ENCODE results near the gene NFXL1. TPM values are rescaled to one million over a fixed set of nuclear protein-coding genes. Genes with fewer than 3 reads are reported as not detected.

The NFXL1 gene
- total RNA-seq, 1 experiment from 2014 or later, result 4.3 TPM

DNA sequence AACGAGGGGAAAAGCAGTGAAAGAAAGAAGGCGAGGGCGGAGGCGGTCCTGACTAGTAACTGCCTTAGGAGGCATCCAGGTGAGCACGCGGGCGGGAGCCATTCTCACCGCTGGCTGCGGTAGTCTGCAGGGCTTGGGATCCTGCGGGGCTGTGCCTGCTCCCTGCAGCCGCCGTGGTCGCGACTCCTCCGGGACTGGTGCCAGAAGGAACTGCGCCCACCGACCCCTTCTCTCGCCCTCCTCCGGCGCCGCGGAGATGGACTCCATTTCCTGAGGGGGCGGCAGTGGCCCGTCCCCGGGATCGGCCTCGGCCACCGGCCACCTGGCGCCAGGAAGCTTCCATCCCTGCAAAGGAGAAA lies 543 bp downstream of the NFXL1 start:
- no peak for DNase-seq (ENCODE audit: low read depth, low spot score)
- in situ Hi-C loops (cut with HindIII; ENCODE audit: low pct_unique_long_range_greater_than_20kb, low sequenced_read_pairs), result no loop called here

DNA sequence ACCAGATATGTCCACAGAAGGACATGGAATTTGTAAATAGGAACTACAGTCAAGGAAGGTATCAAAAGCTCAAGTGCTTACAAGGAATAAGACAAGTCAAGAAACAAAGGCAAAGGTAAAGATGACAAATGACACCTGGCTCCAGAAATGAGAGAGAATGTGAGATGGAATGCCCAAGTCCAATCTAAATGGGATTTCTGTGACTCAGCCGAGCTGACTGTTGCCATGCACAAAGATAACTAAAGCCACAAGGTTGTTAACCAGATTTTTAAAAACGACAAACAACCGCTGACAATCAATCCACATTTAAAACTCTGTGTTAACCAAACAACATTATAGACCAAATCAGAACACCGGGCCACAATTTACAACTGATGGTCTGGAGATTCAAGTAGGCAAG lies 1.1 kb downstream of the NFXL1 start:
- in situ Hi-C loops (cut with HindIII; ENCODE audit: low pct_unique_long_range_greater_than_20kb, low sequenced_read_pairs), result no loop called here
- DNase-seq (ENCODE audit: low read depth, low spot score), result no peak

DNA sequence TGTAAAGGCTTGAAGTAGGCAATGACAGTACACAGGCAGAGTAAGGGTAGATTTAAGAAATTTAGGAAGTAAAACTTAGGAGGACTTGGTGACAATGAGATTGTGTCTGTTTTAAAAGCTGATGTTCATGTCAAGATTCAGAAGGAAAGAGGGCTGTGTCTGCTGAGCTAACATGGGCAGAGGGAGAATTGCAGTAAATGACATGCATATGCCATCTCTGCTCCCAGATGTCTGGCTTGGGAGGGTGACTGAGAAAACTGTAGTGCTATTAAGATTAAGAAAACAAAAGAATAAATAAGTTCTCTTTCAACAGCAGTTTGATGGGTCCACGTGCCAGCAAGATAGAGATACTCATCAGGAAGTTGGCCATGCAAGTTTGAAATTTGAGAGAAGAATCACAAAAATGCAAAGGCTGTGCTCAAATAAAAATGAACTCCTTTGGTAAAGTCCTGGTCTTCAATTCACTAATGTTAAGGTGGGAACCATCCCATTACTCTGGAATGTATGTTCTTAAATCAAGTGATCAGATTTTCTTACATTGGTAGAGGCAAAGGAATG lies 7.2 kb downstream of the NFXL1 start:
- no peak for DNase-seq (ENCODE audit: low read depth, low spot score)
- in situ Hi-C loops (cut with HindIII; ENCODE audit: low pct_unique_long_range_greater_than_20kb, low sequenced_read_pairs), result no loop called here

GRCh38 chr4:47899639-47900038 lies 14.7 kb downstream of the NFXL1 start:
- DNase-seq (ENCODE audit: low read depth, low spot score), result no peak
- in situ Hi-C loops (cut with HindIII; ENCODE audit: low pct_unique_long_range_greater_than_20kb, low sequenced_read_pairs), result no loop called here

- no peak for DNase-seq (ENCODE audit: low read depth, low spot score)
- in situ Hi-C loops (cut with HindIII; ENCODE audit: low pct_unique_long_range_greater_than_20kb, low sequenced_read_pairs), result no loop called here
Measured at GRCh38 chr4:47891928-47892327, 22.5 kb downstream of the NFXL1 start.

- in situ Hi-C loops (cut with HindIII; ENCODE audit: low pct_unique_long_range_greater_than_20kb, low sequenced_read_pairs), result no loop called here
- no peak for DNase-seq (ENCODE audit: low read depth, low spot score)
Measured at GRCh38 chr4:47882228-47882627, 32.2 kb downstream of the NFXL1 start.

- in situ Hi-C loops (cut with HindIII; ENCODE audit: low pct_unique_long_range_greater_than_20kb, low sequenced_read_pairs), result no loop called here
- DNase-seq (ENCODE audit: low read depth, low spot score), result no peak
Measured at GRCh38 chr4:47879458-47879857, 34.9 kb downstream of the NFXL1 start.

DNA sequence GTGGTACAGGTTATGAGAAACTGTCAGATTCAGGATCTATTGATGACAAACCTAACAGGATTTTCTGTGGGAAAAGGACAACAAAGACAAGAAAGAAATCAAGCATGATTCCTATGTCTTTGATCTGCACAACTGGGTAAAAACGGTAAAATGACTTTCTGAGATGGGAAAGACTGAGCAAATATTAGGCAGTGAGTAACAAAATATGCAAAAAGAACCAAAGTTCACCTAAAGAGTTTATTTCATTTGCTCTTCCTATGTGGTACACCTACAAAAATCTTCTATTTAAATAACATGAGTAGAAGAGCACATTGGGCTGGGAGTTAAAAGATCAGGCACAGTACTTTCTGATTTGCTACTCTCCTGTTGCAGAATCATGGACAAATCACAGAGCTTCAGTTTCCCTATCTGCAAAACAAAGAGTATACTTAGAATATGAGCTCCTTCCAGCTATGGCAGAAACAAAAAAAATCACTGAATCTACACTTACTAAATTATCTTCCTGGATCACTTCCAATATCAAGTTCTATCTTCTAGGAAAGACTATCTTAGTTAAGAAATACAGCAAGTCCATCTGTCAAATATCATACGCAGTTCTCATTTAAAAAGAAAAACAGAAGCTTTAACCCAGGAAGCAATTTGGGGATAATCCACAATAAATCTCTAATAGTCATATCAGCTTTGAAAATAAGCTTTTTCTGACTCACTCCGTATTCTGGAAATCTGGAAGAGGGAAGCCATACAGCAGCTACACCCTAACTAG lies 37.4 kb downstream of the NFXL1 start:
- in situ Hi-C loops (cut with HindIII; ENCODE audit: low pct_unique_long_range_greater_than_20kb, low sequenced_read_pairs), result no loop called here
- DNase-seq (ENCODE audit: low read depth, low spot score), result no peak

DNA sequence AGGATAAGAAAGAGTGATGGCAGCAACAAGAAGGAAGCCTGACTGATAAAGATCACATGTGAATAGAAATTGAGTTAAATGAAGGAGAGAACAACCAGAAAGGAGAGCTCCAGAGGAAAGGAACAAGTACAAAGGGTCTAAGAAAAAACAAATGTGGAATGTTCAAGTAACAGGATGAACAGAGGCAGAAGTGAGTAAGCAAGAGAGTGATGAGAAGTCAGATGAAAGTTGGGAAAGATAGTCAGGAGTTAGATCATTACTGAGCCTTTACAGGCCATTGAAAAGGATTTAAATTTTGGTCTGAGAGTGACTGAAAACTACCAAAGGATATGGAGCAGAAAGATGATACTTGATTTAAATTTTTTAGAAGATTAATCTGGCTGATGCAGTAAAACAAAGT lies 38.1 kb downstream of the NFXL1 start:
- in situ Hi-C loops (cut with HindIII; ENCODE audit: low pct_unique_long_range_greater_than_20kb, low sequenced_read_pairs), result no loop called here
- no peak for DNase-seq (ENCODE audit: low read depth, low spot score)

- in situ Hi-C loops (cut with HindIII; ENCODE audit: low pct_unique_long_range_greater_than_20kb, low sequenced_read_pairs), result no loop called here
- no peak for DNase-seq (ENCODE audit: low read depth, low spot score)
Measured at GRCh38 chr4:47873877-47874541, 40.4 kb downstream of the NFXL1 start.

- in situ Hi-C loops (cut with HindIII; ENCODE audit: low pct_unique_long_range_greater_than_20kb, low sequenced_read_pairs), result no loop called here
- no peak for DNase-seq (ENCODE audit: low read depth, low spot score)
Measured at GRCh38 chr4:47863486-47863885, 50.9 kb downstream of the NFXL1 start.

DNA sequence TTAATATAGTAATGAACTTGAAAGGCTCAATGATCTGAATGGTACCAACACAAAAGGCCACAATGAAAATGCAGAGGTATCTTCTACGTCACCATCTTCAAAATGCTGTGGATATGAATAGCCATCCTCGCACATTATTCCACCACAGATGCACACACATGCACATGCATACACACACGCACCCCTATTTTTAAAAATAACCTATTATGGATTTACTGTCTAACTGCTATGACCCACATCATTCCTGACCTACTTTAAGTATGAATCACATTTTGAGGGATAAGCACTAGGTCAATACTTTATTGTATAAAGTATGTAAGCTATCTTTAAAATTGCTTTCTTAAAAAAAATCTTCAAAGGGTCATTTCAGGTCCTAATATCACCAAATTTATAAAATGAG lies 52.1 kb downstream of the NFXL1 start:
- no peak for DNase-seq (ENCODE audit: low read depth, low spot score)
- in situ Hi-C loops (cut with HindIII; ENCODE audit: low pct_unique_long_range_greater_than_20kb, low sequenced_read_pairs), result no loop called here

DNA sequence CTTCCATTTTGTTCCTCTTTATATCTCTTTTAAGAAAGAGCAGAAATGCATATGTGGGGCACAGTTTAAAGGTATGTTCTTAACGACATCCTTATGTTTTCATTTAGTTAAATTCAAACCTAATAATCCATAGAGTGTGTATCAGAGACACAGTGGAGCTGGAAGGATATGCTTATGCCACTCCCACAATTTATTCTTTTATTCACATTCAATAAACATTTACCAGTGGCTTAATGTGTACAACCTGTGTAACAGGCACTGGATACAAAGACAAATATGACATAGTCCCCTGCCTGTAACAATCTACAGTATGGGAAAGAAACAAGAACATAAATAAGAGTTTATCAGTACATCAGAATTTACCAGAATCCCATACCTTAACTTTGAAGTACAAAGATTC lies 54.1 kb downstream of the NFXL1 start:
- in situ Hi-C loops (cut with HindIII; ENCODE audit: low pct_unique_long_range_greater_than_20kb, low sequenced_read_pairs), result no loop called here
- DNase-seq (ENCODE audit: low read depth, low spot score), result no peak

- in situ Hi-C loops (cut with HindIII; ENCODE audit: low pct_unique_long_range_greater_than_20kb, low sequenced_read_pairs), result no loop called here
- DNase-seq (ENCODE audit: low read depth, low spot score), result no peak
Measured at GRCh38 chr4:47858006-47858405, 56.4 kb downstream of the NFXL1 start.

- DNase-seq (ENCODE audit: low read depth, low spot score), result no peak
- in situ Hi-C loops (cut with HindIII; ENCODE audit: low pct_unique_long_range_greater_than_20kb, low sequenced_read_pairs), result no loop called here
Measured at GRCh38 chr4:47856713-47857112, 57.7 kb downstream of the NFXL1 start.

DNA sequence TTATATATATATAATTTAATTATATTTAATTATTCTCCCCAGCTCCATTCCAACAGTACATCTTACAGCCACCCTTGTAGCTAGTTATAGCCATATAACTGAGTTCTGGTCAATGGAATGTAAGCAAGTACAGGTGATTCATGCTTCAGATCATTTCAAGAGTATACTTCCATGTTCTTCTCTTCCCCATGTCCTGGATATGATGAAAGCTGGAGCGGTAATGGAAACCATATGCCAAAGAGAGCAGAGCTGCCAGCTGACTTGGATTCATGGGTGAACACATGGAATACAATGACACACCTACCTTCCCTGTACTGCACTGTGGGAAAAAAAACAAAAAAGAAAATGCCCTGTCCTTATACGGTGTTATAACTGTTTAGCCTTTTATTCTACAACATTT lies 59.0 kb downstream of the NFXL1 start:
- in situ Hi-C loops (cut with HindIII; ENCODE audit: low pct_unique_long_range_greater_than_20kb, low sequenced_read_pairs), result no loop called here
- no peak for DNase-seq (ENCODE audit: low read depth, low spot score)

DNA sequence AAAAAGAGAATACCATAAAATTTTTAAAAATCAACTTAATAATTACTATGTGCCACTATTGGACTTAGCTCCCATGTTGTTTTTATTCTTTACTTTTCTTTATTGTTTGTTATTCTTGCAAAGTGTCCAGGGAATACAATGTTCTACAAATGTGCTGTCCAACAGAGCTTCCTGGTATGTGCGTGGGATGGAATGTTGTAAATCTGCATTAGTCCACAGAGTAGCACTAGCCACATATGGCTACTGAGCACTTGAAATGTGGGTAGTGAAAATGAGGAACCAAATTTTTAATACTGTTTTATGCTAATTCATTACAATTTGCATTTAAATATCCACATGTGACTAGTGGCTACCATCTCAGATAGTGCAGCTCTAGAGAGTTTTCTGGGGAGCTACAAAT lies 62.2 kb downstream of the NFXL1 start:
- no peak for DNase-seq (ENCODE audit: low read depth, low spot score)
- in situ Hi-C loops (cut with HindIII; ENCODE audit: low pct_unique_long_range_greater_than_20kb, low sequenced_read_pairs), result no loop called here

DNA sequence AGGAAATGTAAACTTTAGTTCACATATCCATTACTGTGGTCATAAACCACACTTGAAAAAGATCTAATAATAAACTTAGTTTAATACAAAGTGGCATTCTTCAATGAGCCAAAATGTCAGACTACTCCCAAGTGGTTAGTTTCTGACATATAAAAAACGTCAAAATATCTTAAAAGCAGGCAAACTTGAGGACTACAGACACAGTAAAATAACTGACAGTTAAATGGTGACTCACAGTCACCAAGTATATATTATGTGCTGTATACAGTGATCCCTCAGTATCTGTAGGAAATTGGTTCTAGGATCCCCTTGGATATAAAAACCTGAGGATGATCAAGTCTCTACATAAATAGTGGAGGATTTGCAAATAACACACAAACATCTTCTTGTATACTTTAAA lies 64.9 kb downstream of the NFXL1 start:
- in situ Hi-C loops (cut with HindIII; ENCODE audit: low pct_unique_long_range_greater_than_20kb, low sequenced_read_pairs), result no loop called here
- DNase-seq (ENCODE audit: low read depth, low spot score), result peak; percentile 74

DNA sequence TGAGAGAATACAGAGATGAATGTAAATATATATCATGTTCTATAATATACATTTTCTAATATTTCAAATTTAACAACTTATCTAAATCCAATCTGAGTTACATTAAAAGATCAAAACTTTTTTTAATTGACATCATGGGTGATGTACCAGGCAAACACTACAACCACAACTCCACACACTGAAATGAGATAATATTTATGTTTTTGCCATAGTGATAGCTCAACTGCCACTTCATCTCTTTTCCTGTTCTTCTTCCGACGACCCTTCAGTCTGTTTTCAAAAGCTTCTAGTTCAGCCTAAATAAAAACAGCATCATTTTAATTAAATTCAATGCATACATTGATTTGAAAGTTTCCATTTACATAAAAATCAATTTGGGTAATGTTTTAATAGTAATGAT lies 66.3 kb downstream of the NFXL1 start:
- DNase-seq (ENCODE audit: low read depth, low spot score), result no peak
- in situ Hi-C loops (cut with HindIII; ENCODE audit: low pct_unique_long_range_greater_than_20kb, low sequenced_read_pairs), result no loop called here
